HG02938 (cell line): Measurements from ENCODE around the gene BIVM.

Experiments used
- ATAC-seq: cut with Tn5 transposase; IDR thresholded peaks from one replicate; pipeline ENCODE4 v1.9.1; 2021; ENCODE audit warnings: mild to moderate bottlenecking, moderate library complexity; ENCODE audit not compliant: unreplicated experiment

Gene BIVM

DNA sequence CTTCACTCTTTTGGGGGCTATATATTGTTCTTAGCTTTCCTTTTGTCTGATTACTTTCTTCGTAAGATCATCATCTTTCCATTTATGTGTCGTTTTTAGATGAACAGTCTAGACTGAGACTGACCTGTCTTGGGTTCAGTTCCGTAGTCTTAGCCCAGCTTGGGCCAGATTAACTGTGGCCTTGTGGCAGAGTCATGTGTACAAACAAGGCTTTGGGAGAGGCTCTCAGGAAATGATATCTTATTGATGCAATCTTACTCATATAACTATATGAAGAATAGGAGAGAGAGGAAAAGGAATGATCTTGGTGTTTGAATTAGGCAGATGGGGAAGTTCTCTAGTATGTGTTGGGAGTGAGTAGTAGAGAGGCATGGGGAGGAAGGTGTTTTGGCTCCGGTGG, 40.1 kb downstream of the BIVM start:
- ATAC-seq = no peak

DNA sequence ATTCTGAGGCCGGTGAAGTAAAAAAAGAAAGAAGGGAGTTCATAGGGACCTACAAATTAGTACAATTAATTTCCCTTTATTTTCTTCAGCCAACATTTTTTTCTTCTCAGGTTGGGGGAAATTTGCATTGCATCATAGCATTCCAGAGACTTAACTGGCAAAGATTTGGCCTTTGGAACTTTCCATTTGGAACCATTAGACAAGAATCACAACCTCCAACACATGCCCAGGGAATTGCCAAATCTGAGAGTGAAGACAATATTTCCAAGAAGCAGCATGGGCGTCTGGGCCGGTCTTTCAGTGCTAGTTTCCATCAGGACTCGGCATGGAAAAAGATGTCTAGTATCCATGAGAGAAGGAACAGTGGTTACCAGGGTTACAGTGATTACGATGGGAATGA, 40.5 kb downstream of the BIVM start:
- ATAC-seq = no peak

DNA sequence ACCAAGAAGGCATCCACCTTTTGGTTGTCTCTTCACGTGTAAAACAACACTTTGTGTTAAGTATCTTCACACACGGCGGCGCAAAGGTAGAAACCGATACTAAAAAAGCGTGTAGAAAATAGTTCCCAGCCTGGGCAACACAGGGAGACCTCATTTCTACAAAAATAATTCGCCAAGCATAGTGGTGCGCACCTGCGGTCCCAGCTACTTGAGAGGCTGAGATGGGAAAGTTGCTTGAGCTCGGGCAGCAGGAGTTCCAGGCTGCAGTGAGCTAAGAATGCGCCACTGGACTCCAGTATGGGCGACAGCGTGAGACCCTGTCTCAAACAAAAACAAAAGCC, 46.3 kb downstream of the BIVM start:
- ATAC-seq = peak; percentile 22

DNA sequence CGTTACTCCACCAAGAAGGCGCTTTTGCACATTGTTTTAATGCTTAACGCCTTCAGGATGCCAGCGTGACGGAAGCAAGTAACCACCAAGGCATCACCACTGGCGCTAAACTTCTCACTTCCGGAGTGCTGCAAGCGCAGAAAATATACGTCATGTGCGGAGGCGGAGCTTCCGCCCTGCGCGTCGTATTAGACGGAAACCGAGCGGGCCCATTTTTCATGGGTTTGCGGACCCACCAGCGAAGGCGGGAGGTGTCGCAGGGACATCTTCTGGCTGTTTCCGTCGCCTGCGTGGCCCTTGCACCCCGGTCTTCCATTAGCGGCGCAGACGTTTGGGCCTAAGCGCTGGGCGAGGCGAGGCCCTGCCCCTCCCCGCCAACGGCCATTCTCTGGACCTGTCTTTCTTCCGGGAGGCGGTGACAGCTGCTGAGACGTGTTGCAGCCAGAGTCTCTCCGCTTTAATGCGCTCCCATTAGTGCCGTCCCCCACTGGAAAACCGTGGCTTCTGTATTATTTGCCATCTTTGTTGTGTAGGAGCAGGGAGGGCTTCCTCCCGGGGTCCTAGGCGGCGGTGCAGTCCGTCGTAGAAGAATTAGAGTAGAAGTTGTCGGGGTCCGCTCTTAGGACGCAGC, 46.8 kb downstream of the BIVM start, which contains the start of gene ERCC5:
Gene ERCC5, plus strand, starts transcription at position 403 of the 631 bp plus-strand sequence. CDS start 235 bp downstream, outside the sequence.
- peak; percentile 76 for ATAC-seq

DNA sequence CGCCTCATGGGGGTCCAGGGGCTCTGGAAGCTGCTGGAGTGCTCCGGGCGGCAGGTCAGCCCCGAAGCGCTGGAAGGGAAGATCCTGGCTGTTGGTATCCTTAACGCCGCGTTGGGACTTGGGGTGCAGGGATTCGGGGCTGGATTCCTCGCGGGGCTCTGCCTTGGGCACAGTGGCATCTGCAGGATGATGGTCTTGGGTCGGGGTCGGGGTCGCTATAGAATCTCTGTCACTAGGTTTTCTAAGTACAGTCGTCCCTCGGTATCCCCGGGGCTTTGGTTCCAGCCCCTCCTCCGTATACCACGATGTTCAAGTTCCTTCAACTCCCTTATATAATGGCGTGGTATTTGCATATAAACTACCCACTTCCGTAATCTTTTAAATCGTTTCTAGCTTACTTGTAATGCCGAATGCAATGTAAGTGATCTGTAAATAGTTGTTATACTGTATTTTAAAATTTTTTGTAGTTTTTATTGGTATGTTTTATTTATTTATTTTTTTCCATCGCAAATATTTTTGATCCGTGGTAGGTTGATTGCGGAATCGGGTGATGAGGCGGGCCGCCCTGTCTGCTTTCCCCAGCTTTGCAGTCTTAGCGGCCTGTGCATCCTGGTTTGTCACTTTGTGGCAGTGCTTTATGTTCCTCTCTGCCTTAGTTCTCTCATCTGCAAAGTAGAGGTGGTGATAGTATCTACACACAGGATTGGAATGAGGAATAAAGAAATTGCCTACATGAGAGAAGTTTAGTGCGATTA, 47.5 kb downstream of the BIVM start:
- peak; percentile 44 for ATAC-seq

DNA sequence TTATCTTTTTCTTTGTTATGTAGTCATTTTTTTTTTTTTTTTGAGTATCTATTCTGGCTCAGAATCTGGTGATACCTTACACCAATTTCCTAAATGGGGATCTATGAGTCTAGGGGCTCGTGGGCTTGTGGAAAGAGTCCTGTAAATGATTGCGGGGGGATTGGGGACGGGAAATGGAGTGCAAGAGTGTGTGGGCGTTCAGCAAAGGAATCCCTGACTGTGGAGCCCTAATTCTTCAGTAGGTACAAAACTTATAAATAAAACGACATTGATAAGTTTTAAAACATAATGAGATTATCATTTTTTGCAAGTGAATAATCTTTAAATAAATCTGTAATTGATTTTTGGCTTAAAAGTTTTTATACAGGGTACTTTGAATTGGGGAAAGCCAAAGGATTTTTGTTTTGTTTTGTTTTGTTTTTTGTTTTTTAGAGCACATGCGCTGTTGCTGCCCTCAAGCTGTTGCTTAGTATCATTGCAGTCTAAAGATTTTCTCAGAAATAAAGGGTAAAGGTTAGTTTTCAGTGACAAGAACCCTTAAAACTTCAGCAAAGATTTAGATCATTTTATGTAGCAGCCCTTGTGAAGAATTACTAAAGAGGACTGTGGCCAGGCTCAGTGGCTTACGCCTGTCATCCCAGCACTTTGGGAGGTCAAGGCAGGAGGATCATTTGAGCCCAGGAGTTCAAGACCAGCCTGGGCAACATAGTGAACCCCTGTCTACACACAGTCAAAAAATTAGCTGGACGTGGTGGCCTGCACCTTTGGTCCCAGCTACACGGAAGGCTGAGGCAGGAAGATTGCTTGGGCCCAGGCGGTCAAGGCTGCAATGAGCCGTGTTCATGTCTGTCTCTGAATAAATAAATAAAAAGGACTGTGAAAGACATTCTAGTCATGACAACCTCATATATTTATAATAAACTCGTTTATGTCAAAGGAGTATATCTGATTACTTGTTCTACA, 48.6 kb downstream of the BIVM start:
- peak; percentile 20 for ATAC-seq

DNA sequence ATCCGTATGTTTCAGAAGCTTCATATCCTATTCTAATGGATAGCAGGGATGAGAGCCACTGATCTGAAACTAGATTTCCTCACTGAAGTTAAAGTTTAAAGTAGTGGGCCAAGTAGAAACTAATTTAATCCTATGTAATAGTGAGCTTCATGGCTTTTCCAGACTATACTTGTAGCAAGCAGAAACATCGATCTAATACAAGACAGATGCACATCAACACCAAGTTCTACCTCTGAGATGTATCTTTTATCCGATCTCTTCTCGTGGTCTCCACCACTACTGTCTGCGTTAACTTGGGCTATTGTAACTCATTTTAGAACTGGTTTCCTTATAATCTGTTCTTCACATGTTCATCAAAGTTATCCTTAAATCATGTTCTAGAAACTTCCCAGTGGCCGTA, 50.0 kb downstream of the BIVM start:
- ATAC-seq = no peak

DNA sequence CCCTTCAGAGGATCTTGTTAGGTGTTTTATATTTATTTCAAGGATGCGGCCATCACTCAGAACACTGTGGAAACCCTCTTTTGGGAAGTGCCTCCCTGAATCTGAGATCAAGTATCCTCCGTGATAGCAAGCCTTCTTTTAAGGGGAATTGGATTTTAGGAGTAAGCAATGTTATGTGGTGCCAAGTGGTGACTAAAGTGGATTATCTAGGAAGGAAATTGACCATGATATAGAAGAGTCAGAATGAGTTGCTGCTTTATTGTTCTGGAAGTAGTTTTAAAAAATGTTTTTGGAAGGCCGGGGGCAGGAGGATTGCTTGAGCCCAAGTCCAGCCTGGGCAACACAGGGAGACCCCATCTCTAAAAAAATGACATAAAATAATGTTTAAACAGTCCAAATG, 53.6 kb downstream of the BIVM start:
- no peak for ATAC-seq

DNA sequence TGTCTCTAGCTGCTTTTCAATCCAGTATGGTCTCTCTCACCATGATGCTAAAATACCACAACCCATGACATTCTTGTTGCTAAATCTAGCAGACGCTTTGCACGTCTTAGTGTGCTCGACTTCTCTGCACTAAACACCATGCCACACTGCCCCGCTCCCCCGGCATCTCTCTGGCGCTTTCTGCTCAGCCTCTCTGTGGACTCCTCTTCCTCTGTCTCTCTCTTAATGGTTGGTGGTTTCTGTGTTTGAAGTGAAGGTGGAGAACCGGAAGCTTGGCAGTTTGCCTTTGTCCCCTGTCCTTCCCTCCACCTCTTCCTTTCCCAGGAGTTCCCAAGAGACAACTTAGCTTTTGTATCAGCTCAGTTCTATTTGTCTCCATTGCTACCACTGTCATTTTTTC, 55.8 kb downstream of the BIVM start:
- ATAC-seq = no peak

DNA sequence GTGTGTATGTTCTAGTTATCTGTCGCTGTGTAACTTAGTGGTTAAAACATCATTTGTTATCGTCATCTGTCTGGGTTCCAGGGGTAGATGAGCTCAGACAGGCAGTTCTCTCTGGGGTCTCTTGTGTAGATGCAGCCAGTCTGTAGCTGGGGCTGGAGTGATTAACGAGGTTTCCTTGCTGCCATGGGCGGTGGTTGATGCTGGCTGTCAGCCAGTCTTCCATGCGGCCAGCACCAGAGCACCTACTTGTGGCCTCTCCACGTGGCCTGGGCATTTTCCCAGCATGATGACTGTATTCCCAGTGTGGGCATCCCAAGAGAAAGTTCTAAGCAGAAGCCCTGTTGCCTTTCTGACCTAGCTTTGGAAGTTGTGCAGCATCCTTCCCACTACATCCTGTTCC, 57.6 kb downstream of the BIVM start:
- no peak for ATAC-seq

DNA sequence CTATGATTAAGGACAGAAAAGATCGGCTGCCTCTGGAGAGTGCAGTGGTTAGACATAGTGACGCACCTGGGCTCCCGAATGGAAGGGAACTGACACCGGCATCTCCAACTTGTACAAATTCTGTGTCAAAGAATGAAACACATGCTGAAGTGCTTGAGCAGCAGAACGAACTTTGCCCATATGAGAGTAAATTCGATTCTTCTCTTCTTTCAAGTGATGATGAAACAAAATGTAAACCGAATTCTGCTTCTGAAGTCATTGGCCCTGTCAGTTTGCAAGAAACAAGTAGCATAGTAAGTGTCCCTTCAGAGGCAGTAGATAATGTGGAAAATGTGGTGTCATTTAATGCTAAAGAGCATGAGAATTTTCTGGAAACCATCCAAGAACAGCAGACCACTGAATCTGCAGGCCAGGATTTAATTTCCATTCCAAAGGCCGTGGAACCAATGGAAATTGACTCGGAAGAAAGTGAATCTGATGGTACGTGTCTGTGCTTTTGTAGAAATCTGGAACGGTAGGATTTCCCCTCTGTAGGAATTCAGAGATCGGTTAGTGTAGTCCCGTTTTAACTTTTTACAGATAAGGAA, 63.8 kb downstream of the BIVM start:
- no peak for ATAC-seq

DNA sequence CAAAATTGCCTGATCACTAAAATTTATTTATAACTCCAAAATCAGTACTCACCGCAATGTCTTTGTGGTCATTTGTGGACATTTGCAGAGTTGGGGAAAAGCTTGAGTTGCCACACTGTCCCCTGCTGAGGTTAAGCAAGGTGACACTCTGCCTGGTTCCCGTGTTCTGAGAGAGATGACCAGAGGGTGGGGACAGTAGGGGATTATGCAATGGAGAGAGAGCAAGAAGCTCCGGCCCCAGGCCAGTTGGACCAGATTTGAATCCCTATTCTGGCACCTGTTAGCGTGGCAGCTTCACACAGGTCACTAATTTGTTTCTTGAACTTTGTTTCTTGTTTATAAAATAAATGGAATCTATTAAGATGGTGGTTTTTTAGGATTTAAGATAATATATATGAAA, 64.7 kb downstream of the BIVM start:
- ATAC-seq = no peak

DNA sequence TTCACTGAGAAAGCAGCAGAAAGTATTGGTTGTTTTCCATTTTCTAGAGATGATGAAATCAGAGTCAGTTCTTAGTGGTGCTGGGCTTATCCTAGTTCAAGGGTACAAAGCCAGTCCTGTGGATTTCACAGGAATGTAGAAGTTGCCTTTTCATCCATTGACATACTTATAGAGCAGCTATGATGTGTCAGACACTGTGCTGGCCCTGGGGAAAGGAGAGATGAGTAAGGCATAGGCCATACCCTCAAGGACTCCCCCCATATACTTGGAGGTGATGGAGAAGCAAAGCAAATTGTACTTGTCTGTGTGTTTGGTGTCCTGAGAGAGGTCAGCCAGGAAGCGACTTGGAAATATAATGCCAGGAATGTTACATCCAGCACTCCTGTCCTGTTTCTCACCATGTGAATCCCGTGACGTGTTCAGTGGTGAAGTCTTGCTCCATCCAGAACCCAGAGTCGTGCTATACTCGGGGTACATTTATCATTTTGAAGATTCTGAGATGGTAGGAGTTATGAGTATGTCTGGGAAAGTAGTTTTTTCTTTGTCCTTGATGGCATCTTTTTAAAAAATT, 69.5 kb downstream of the BIVM start:
- no peak for ATAC-seq

DNA sequence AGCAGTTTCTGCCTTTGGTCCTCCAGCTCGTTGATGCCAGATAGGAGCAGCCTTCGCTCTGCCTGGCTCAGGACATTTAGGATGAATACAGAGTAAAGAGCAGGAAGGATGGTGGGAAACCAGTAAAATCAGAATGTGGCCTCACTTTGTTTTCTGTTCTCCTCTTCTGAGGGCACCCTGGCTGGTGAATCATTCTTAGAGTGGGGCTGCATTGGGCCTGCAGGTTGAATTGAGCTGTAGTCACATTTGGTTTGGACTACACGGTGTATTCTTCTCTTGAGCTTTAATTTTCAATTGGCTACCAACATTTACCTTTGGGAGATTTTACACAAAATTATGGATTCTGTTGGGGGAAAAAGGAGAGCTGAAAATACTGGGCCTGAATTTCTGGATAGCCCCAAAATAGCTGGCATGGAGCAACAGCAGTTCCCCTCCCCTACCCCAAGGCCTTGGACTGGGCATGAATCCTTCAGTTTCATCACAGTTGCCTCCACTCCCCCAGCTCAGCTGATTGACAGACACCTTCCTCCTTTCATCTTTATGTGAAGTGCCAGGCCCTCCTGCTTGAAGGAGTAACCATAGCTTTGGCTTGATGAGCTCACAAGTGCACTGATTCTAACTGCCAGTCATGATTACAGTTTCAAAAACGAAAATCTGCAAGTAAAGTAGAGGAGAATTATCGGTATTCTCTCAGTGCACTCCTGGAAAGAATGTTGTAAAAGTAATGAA, 71.2 kb downstream of the BIVM start:
- peak; percentile 15 for ATAC-seq

DNA sequence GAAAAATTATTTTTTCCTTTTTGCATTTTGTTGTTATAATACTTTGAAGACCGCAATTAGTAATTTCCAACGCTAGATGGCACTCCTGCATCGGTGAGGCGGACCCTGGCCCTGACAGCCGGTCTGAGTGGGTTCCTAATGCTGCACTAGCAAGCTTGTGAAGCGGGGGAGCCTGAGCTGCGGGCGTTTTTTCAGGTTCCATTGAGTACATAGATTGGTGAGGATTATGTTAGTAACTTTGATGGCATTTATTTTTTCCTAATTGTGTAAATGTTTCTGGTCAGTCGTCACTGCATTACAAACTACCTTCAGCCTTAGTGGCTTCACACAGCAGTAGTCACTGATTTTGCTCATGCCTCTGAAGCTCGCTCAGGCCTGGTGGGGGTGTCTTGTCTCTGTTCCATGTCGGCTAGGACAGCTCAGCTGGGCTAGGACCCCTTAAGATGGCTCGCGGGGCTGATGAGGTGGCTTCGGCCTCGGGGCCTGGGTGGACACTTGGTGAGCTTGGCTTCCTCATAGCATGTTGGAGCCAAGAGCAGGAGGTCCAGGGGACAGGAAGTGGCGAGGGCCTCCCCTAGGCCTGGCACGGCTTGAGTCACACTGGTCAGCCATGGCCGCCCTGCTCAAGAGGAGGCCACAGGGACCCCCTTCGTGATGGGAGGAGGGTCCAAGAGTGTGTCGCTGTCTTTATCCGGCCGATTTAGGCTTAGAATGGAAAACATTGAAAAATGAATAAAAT, 71.9 kb downstream of the BIVM start:
- ATAC-seq = peak; percentile 70

DNA sequence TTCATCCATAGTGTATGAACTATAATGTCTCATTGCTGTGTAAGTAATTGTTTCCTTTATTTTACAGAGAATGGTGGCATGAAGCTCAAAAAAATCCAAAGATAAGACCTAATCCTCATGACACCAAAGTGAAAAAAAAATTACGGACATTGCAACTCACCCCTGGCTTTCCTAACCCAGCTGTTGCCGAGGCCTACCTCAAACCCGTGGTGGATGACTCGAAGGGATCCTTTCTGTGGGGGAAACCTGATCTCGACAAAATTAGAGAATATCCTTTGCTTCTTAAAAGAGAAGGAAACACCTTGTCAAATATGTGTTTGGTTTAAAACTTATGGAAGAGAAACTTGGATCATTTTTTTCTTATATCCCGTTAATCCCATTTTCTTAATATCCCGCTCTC, 73.2 kb downstream of the BIVM start:
- ATAC-seq = no peak

DNA sequence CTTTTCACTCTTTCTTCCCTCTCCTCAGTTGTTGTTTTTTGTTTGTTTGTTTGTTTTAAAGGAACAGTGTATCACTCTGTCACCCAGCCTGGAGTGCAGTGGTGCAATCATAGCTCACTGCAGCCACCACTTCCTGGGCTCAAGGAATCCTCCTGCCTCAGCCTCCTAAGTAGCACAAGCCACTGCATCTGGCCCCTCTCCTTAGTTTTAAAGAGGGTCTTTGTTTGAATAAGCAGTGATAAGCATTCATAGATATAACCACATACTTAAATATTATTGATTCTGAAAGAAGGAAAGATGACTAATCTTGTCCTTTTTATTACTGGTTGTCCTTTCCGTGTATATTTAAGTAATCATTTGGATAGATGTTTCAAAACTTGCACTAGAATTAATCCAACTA, 73.6 kb downstream of the BIVM start:
- ATAC-seq = no peak

DNA sequence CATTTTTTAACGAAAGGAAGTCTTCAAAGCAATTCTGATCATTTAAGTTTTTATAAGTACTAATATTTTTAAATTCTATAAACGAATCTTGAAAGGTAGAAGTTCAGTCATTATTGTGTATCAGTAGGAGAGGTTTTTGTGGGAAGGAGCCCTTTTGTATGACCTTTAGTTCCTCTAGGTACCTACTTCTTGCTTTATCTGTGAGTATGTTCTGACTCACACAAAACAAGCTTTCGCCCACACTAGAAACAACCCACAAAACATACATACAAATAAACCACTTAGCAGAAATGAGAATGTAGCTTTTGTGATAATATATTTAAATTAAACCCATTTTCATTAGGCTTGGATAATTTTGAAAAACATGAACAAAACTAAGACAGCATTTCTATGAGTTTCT, 74.7 kb downstream of the BIVM start:
- ATAC-seq = peak; percentile 50

DNA sequence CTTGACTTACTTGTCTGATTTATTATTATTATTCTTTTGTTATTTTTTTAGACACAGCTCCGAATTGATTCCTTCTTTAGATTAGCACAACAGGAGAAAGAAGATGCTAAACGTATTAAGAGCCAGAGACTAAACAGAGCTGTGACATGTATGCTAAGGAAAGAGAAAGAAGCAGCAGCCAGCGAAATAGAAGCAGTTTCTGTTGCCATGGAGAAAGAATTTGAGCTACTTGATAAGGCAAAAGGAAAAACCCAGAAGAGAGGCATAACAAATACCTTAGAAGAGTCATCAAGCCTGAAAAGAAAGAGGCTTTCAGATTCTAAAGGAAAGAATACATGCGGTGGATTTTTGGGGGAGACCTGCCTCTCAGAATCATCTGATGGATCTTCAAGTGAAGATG, 76.3 kb downstream of the BIVM start:
- ATAC-seq = no peak

DNA sequence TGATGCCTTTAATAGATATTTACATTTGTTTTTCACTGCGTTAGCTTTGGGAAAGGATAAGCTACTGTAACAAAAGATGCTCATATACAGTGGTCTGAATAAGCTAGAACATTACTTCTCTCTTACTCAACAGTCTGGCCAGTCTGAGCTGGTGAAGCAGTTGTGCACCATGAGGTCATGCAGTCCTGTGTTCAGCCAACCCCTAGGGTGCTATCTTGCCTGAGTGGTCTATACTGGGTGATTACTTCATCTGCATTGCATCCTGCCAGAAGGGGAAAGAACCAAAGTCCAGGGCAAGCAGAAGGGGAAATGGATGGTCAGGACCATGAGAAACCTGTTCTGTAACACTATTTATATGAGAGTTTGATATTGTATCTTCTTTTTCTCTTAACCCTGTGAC, 78.4 kb downstream of the BIVM start:
- ATAC-seq = no peak
